Umbilical cord (tissue), 2 donors: ENCODE data around the gene PLPP7. TPM values are rescaled to one million over a fixed set of nuclear protein-coding genes. Genes with fewer than 3 reads are reported as not detected.
A peak's percentile ranks its signal among the peaks of the same experiment; 100 is the strongest.
"Not testable (repeated sequence)": the region's sequence is repeated elsewhere in the genome, so short reads cannot be mapped to it uniquely, and the experiment has no call there.

Source experiments
- DNase-seq: peaks from one replicate; pipeline ENCODE4 v3.0.0-alpha.2; 2015; ENCODE audit warnings: low spot score
- total RNA-seq: library from RNA; depleted of rRNA; stranded (reverse); fragments of >200 nt; gene quantifications from one replicate; pipeline ENCODE4 v1.2.3, GENCODE V29; 2014; ENCODE audit warnings: low replicate concordance; ENCODE audit not compliant: insufficient read depth

PLPP7 gene
- total RNA-seq, 1 donor from 2014 or later = 9.6 TPM

DNA sequence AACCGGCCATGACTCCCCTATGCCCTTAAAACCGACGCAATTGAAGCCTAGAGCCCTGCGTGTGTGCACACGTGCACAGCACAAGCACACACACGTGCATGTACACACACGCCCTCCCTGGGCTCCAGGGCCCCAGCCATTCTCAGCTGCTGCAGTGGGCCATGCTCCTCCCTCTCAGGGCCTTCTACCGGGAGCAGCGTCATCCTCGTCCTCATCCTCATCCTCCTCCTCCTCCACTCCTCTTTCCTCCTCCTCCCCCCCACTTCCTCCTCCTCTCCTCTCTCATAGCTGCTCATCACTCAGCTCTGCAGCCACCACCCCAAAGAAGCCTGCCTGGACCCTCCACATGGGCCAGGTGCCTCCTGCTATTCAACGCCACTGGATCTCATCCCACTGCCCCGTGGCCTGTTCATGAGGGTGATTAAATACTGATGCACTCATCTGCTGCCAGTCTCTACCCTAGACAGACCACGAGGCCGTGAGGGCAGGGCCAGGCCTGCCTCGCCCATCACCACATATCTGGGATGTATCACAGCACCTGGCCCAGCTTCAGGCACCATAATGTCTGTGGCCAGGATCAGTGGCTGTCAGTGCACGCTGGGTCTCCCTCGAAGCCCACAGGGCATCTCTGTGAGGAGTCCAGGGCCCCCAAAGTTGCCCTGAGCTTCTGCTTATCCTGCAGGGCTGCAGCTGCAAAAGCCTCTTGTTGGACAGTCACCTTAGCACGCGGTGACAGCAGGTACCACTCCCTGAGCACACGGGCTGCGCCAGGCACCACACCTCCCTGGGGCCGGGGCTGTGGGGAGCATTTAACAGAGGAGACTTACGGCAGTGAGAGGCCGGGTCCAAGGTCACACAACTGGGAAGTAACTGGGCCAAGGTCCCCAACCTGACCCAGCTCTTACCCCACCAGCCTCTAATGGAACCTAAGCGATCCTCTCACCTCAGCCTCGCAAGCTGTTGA, 23.0 kb upstream of the PLPP7 start:
- DNase-seq = no peak

DNA sequence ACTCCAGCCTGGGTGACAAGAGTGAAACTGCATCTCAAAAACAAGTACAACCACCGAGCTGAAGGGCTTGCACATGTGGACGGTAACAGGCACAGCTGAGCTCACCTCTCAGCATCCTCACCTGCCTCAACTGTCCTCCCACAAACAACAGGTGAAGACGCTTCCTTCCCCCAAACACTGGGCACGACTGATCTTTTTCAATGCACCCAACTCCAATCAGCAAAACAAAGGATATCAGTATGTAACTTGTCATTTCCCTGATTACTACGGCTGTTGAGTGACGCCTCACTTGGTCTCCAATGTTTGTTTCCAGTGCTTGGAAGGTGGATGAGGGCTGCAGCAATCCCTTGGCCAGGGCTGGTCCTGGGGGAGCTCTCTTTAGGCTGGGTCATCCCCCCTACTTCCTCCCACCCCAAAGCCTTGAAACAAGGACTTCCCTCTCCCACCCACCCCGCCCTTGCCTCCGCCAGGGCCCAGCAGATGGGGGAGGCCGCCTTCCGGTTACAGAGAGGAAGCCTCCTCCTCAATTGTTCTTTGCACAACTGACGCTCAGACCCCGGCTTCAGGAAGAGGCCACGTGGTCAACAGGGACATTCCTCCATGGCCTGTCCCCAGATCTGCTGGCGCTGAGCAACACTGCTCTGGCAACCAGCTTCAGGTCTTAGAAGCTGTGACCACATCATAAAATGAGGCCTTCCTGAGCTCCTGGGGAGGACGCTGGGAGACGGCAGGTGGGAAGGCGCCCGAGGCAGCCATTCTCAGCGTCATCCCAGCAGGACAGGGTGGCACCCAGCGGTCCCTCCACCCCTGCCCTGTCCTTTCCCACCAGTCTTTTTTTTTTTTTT, 19.1 kb upstream of the PLPP7 start:
- peak; percentile 52 for DNase-seq

DNA sequence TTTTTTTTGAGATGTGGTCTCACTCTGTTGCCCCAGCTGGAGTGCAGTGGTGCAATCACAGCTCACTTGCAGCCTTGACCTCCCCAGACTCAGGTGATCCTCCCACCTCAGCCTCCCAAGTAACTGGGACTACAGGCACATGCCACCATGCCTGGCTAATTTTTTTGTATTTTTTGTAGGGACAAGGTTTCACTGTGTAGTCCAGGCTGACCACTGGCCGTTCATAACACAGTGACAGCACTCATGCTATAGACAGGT, 18.6 kb upstream of the PLPP7 start:
- not testable (repeated sequence) for DNase-seq

DNA sequence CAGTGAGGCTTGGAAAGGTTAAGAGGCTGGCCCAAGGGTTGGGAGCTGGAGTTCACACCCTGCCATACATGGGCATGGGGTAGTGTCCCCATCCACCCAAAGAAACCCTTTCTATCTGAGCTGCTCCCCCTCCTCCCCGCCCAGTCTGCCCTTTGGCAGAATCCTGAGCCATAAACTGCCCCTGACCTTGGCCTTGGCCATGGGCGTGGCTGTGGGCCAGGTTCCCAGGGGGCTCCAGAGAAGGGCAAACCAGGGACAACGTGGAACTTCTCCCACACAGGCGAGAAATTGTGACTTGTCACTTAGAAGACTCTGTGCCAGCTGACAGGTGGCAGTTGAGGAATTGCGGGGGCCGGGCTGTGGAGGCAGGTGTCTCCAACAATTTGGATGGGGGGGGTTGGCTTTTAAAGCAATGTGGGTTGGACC, 18.0 kb upstream of the PLPP7 start:
- DNase-seq = no peak

DNA sequence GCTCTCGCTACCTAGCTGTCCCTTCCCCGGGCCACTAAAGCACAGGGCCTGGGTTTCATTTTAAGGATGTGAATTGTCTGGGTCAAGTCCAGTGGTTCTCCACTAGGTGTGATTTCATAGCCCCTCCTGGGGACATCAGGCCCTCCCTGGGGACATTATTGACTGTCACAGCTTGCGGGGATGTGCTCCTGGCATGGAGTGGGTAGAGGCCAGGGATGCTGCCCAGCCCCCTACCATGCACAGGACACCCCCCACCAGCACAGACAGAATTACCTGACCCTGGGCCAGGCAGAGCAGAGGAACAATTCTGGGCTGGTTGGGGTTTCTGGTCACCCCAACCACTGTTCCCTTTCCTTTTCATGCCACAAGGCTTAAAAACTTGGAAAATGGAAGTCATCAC, 17.3 kb upstream of the PLPP7 start:
- DNase-seq = no peak

DNA sequence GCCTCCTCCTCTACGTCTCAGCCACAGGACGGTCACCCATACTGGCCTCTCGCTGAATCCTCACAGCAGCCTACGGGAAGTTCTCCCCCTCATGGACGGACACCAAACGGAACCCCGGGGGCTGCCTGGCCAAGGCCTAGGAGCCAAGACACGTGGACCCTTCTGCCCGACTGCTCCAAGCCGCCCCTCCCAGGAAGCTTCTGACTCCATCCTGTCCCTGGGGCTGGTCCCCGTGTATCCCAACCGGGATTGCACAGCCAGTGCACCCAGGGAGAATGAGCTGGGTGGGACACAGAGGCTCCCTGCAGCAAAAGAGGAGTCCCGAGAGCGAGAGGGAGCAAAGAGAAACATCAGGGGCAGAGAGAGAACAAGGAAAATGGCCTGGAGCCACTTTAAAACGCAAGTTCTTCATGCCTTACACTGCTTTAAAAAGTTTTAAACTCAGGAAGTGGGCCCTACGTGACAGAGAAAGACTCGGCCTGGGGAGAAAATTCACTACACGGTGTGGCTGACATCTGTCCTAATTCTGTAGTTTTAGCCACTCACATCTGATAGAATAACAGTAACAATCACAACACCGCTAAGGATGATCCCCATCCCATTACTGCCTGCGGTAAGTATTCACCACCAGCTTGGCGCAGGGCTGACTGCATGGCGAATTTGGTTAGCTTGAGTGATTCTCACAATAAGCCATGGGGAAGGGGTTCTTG, 16.2 kb upstream of the PLPP7 start:
- no peak for DNase-seq

DNA sequence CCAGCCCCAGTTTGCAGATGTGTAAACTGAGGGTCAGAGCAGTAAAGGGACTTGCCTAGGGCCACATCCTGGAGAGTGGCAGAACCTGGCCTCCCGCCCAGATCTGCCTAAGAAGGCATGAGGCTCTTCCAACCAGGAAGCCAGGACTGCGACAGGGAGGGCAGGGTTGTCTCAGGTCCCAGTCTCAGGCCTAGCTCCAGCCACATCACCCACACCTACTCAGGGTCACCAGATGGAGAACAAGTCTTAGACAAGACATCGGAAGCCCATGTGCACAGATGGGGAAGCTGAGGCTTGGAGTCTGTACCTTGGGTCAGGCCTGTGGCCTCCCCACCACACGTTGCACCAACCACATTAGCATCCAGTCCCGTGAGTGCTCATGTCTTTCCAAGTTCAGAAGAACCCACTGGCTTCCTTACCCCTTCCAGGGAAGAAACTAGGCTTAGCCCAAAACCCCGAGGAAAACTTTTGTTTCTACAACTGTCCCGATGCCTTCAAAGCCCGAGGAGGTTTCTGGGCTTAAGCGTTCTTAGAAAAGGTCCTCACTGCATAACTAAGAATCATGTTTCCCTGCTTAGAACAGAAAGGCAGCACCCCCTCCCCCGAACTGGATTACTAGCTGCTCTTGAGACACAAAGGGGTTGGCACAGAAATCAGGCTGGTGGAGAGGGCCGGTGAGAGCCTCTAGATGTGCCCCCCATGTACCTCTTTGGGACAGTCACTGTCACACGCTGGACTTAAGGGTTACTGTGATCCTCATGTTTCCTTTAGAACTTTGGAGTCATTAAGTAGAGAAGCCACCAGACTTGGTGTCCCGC, 15.5 kb upstream of the PLPP7 start:
- no peak for DNase-seq

DNA sequence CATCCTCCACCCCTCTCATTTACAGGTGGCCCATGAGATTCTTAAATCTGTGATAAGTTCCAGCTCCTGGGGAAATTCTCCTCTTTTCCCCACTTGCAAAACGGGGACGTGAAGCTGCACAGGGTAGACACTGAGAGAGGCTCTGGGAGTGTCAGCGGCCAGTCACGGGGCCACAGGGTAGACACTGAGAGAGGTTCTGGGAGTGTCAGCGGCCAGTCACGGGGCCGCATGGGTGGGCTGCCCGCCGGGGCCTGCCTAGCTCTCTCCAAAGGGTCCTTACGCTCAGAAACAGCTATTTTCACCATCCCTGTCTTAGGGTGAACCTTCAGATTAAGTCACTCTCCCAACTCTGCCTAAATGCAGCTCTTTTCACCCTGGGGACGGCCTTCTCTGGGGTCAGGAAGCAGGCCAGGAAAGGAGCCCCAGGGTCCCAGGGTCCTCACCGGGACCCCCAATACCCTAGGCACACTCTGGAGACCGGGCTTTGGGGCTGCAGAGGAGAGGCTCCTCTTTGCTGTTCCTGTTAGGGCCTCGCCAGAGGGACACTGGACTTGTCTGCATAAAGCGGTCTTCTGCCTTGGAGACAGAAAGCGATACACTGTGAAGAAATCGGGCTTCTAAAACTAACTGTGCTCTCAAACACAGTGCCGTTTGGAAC, 14.7 kb upstream of the PLPP7 start:
- no peak for DNase-seq

DNA sequence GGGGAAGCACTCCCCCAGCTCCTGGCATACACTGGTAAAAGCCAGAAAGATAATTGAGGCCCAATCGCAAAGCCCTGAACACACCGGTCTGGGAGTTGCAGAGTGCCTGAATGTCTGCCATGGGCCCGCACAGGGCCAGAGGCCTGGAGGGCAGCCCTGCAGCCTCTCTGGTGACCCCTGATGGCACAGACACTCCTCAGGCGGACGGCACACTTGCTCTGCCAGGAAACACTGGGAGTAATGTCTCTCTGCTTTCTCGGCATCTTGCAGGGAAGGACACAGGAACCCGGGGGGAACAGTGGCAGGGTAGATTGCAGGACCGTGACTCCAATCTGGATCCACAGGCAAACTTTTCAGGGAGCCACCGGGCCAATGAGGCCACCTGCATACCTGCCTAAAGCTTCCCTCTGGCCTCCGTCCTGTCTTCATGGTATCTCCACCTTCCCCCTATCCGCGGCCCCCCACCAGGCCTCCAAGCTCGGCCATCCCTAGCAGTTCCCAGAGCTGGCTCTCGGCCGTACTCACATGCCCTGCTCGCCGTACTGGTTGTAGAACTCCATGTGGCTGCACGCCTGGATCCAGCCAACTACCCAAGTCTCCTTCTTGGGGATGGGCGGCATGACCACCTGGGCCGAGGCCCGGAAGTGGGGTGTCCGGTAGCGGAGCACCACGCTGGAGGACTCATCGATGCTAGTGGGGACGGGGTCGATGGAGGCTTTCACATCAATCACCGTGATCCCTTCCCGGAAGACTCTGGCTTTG, 14.0 kb upstream of the PLPP7 start:
- no peak for DNase-seq

DNA sequence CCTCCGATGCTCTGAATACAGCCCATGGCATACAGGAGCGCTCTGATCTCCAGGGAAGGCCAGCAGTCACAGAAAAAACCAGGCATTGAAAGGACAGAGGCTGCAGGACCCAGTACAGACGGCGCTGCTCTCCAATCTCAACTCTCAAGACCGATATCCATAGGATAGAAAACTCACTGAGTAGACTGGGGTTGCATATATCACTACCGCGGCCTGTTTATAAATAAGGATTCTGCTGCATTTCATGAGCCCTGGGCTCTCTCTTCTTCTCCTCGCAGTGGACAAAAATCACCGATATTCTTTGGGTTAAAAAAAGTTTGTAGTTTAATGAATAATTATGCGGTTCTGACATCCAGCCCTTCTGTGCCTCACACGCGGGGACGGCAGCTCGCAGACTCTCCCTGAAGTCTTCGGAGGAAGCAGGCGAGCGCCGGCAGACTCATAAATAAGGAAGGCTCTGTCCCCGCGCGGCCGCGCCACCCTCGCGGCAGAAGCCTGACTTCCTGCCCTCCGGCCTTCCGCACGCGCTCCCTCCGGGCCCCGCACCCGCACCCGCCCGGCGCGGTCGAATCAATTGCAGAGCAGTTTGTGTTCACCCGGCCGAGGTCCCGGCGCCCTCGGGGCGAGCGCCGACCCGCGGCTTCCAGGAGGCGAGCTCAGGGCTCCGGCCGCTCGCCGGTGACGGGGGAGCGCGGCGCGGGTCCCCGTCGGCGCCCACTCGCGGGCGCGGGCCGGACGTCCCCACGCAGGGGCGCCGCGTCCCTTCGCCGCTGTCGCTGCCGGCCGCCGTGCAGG, 13.2 kb upstream of the PLPP7 start, which contains the start of gene FAM78A:
TSS of gene FAM78A (minus strand) at position 417 of the 795 bp plus-strand sequence. CDS start at position 86, 331 bp downstream.
- DNase-seq = no peak

DNA sequence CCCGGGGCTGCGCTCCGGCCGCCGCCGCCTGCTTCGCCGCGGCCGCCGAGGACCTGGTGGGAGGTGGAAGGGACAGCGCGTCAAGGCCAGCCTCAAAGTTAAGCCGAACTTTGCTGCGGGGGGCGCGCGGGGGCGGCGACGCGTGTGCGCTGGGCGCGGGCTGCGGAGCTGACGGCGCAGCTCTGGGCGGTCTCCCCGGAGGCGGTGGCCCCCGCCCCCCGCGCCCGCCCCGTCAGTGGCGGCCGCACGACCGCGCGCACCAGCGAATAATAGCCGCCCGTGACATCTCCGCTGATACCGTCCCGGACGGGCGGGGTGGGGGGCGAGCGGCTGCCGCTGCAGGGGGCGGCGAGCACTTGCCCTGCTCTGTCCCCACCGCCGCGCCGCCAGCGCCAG, 12.6 kb upstream of the PLPP7 start:
- DNase-seq = no peak

DNA sequence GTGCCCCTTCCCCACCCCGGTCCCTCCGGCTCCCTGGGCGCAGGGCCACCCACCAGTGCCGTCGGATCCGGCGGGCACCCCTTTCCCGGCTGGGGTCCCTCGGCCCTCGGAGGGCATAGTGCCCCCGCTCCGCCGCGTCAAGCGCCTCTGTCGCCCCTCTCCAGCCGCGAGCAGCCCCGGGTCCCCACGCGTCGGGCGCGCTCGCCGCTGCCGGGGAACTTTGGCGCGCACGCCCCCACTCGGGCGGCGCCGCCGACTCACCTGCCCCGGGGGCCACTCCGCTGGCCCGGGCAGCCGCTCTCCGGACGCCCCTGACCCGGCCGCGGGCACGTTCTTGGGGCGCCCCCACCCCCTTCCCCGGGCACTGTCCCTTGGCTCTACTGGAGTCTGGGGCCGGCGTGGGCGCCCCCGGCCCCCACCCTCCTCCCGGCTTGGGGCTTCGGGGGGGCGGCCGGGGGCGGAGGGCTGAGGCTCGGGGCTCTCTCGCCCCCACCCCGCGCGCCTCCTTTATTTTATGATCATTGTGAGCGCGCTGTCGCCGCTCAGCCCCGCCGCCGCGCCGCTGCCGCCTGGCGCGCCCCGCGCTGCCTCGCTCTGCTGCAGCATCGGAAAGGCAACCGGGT, 12.1 kb upstream of the PLPP7 start:
- DNase-seq = no peak

DNA sequence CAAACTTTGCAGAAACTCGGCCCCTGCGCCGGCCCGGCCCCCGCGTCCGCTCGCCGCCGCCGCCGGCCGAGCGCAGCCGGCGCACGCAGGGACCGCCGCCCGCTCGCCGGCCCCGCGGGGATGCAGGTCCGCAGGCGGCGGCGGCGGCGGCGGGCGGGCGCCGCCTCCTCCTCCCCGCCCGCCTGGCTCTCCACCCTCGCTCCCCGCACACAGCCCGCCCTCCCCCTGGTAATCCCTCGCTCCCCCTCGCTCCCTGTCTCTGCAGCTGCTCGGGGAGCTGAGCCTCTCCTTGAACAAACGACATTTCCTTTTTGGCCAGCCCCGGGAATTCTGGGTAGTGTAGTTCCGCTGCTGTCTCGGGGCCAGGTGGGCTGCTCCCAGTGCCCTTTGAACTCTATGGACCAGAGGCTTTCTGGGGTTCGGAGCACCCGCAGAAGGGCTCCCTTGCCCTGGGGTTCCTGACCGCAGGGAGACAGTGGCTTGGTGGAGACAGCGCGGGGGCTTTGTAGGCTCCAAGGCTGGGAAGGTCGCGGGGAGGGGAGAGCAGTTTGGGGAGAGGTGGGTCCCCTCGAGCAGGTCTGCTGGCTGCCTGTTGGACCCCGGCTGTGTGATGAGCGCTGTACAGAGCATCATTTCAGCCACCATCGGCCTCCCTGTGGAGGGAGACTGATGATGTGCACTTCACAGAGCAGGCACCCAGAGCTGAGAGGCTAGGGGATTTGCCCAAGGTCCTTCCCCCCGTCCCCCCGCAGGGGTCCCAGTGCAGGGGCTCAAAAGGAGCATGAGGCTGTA, 11.4 kb upstream of the PLPP7 start:
- peak; percentile 93 for DNase-seq

DNA sequence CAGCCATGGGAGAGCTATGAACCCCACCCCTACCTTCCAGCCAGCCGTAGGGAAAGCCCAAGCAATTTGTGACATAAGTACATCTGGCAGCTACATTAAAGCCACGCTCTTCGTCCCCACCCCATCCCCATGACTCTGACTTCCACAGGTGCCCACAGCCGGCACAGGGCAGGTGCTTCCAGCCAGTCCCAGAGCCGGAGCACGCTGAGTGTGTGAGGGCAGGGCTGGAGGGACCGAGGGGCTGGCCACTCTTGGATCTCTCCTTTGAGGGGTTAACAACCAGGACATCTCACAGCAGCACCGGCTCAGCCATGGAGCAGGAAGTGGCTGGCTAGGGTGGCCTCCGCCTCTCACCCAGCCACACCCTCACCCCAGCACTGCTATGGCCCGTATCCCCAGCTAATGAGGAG, 10.8 kb upstream of the PLPP7 start:
- DNase-seq = no peak

DNA sequence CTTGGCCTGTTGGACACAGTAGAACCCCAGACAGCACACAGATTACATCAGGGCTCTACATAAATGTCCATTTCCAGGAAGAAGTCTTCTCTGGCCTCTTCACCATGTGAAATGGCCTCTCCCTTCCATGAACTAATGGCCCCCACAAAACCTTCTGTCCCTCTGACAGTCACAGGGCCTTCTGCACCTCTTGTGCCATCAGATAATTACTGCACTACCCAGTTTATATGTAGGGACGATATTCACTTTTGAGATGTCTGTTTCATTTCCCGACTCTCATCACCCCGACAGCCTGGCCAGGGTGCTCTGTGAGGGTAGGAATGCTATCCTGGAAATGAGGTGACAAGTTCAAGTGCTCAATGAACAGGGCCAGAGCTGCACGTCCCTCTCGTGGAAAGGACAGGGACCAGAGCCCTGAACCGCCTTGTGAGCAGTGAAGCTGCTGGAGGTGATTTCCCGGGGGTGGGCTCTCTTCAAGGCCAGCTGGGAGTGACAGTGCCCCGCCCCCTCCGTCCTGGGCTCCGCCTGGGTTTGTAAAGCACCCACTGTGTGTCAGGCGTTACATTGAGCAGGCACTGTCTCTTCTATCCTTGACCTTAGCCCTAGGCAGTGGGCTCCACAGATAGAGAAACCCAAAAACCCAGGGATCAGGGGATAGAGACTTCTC, 10.2 kb upstream of the PLPP7 start:
- no peak for DNase-seq

DNA sequence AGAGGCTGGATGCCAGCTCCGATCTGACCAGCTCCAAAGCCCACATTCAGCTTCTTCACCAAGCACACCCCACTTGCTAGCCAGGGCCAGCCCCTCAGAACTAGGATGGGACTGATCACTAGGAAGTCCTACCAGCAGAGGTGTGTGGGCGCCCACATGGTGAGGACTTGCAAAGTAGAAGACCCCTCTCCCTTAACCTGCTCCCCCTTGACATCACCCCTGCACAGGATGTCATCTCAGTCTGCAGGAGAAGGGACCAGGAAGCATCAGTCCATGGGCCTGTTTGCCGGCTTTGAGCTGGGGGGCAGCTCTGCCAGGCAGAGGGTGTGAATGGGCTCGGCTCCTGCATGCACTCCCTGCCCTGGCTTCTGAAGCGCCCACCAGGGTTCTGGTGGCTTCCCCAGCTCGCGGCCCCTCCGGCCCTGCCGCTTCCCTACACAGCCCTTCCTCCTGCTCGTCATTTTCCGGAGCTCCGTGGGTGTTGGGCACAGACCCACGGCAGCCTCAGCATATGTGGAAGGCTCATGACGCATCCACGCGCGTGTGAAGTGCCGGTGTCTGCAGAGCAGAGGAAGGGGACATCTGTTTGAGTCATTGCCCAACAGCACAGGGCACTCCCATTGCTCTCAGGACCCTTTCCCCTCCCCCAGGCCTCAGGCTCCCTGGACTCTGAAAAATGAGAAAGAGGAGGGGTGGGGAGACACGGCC, 9.5 kb upstream of the PLPP7 start:
- DNase-seq = no peak

DNA sequence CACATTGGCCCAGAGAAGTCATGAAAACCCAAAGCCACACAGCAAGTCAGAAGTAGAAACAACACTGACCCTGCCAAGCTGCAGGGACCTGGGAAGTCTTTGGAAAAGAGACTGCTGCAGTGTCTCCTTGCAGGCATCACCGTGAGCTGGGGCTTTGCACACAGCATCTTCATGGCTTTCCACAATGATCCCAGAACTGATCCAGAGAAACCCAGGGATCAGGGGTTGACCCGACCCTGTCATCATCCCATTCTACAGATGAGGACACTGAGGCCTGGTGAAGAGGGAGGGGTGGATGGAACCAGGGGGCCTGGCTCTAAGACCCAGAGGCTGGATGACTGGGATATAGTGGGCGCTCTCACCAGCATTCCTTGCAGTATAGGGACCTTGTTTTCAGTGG, 8.9 kb upstream of the PLPP7 start:
- DNase-seq = no peak
